GM12878 (cell line): ENCODE results near the gene CBLB. TPM values are rescaled to one million over a fixed set of nuclear protein-coding genes. Genes with fewer than 3 reads are reported as not detected.

ENCODE experiments used
- ATAC-seq: fragments of 200-7000 bp; cut with Tn5 transposase; 3 replicates; pipeline ENCODE4 v1.9.1; 2020; ENCODE audit warnings: mild to moderate bottlenecking, moderate library complexity
- BruUV-seq: library from RNA; stranded (reverse); fragments of 400-500 nt; replicated peaks from 2 replicates; lab custom pipeline; 2021; lab: Mats Ljungman, UMichigan
- CTCF ChIA-PET: fragments of 300-600 bp; sonication (Branson Sonifier 250); formaldehyde crosslinking; extraction: SDS; loops from one replicate; lab custom pipeline; 2021; ENCODE audit warnings: inconsistent platforms; lab: Yijun Ruan, JAX
- POLR2A ChIA-PET: fragments of 350-600 bp; formaldehyde crosslinking; extraction: SDS; loops from one replicate; lab custom pipeline; 2021; ENCODE audit warnings: inconsistent platforms; lab: Charles Lee
- RAD21 ChIA-PET: fragments of 300-600 bp; sonication (Branson Sonifier 250); formaldehyde crosslinking; loops from one replicate; lab custom pipeline; 2023; ENCODE audit warnings: antibody characterized with exemption; ENCODE audit not compliant: unreplicated experiment; lab: Charles Lee
- SMC1A ChIA-PET: fragments of 300-600 bp; sonication (Branson Sonifier 250); formaldehyde crosslinking; loops from one replicate; lab custom pipeline; 2023; ENCODE audit not compliant: unreplicated experiment, uncharacterized antibody; lab: Charles Lee
- DNase-seq: peaks from one replicate; pipeline ENCODE4 v3.0.0-alpha.2; 2011; ENCODE audit warnings: low read depth, low spot score
- FAIRE-seq: peaks from 3 replicates; lab custom pipeline; 2011; peaks lifted over from hg19 to GRCh38; lab: Jason Lieb, UNC
- H2AFZ ChIP-seq: 2 replicates; pipeline ENCODE4 v1.6.0; 2011; ENCODE audit warnings: low read depth, low read length, control low read depth; ENCODE audit not compliant: control insufficient read depth
- H3K27ac ChIP-seq: 2 replicates; pipeline ENCODE4 v1.5.1; 2011; ENCODE audit warnings: control low read depth; ENCODE audit not compliant: control insufficient read depth, insufficient read depth
- H3K27me3 ChIP-seq, 2 experiments: replicated peaks in 1 of 2; 2 replicates each; pipeline versions ENCODE4 v1.6.0 to v1.6.1; 2011; ENCODE audit warnings: low read length in 1 of 2; ENCODE audit not compliant: control insufficient read depth in 2 of 2, insufficient read depth in 2 of 2
- H3K36me3 ChIP-seq, 2 experiments: 2 replicates each; pipeline ENCODE4 v1.5.1; 2011; ENCODE audit warnings: low read length in 1 of 2; ENCODE audit not compliant: control insufficient read depth in 2 of 2, insufficient read depth in 2 of 2
- H3K4me1 ChIP-seq: 2 replicates; pipeline ENCODE4 v1.6.1; 2011; ENCODE audit warnings: mild to moderate bottlenecking, low read length, moderate library complexity, mixed read lengths; ENCODE audit not compliant: control insufficient read depth, insufficient read depth
- H3K4me2 ChIP-seq: 2 replicates; pipeline ENCODE4 v1.6.0; 2011; ENCODE audit warnings: control low read depth; ENCODE audit not compliant: control insufficient read depth, insufficient read depth
- H3K4me3 ChIP-seq: fragments of 200-600 bp; sonication (generic); 2 replicates; pipeline ENCODE4 v1.5.1; 2016
- H3K79me2 ChIP-seq: 2 replicates; pipeline ENCODE4 v1.6.0; 2011; ENCODE audit warnings: low read length; ENCODE audit not compliant: control insufficient read depth, insufficient read depth
- H3K9ac ChIP-seq: 2 replicates; pipeline ENCODE4 v1.8.0; 2011; ENCODE audit warnings: low read length, control low read depth, mixed read lengths; ENCODE audit not compliant: control insufficient read depth, insufficient read depth
- H3K9me3 ChIP-seq: replicated peaks from 3 replicates; pipeline ENCODE4 v1.5.1; 2011; ENCODE audit warnings: mild to moderate bottlenecking, low read length; ENCODE audit not compliant: control insufficient read depth, insufficient read depth
- H4K20me1 ChIP-seq: 2 replicates; pipeline ENCODE4 v1.6.0; 2011; ENCODE audit not compliant: control insufficient read depth, insufficient read depth
- ATF7 ChIP-seq: fragments of 450-650 bp; IDR thresholded peaks from 2 replicates; pipeline ENCODE4 v1.6.1; 2016; ENCODE audit warnings: low read depth, mild to moderate bottlenecking
- IRF5 ChIP-seq: fragments of 450-650 bp; IDR thresholded peaks from 2 replicates; pipeline ENCODE4 v1.6.1; 2017; ENCODE audit warnings: borderline replicate concordance
- JUND ChIP-seq: IDR thresholded peaks from 2 replicates; pipeline ENCODE4 v1.6.1; 2012; ENCODE audit warnings: low read depth, mild to moderate bottlenecking, low read length, improper control_type of control experiment, moderate library complexity
- NBN ChIP-seq: fragments of 450-650 bp; IDR thresholded peaks from 2 replicates; pipeline ENCODE4 v1.6.1; 2016
- NFXL1 ChIP-seq: fragments of 450-650 bp; IDR thresholded peaks from 2 replicates; pipeline ENCODE4 v1.6.1; 2017; ENCODE audit warnings: antibody characterized with exemption, mild to moderate bottlenecking, borderline replicate concordance
- RELA ChIP-seq: fragments of 450-650 bp; IDR thresholded peaks from 2 replicates; pipeline ENCODE4 v1.8.0; 2014; ENCODE audit warnings: borderline replicate concordance; ENCODE audit not compliant: partially characterized antibody
- RUNX3 ChIP-seq: IDR thresholded peaks from 2 replicates; pipeline ENCODE4 v1.6.1; 2012; ENCODE audit warnings: low read length, inconsistent platforms
- SMC3 ChIP-seq: IDR thresholded peaks from 2 replicates; pipeline ENCODE4 v1.6.1; 2011; ENCODE audit warnings: low read length, improper control_type of control experiment, borderline replicate concordance
- SP1 ChIP-seq: IDR thresholded peaks from one replicate; pipeline ENCODE4 v1.6.1; 2011; ENCODE audit warnings: low read depth, low read length
- TBL1XR1 ChIP-seq: IDR thresholded peaks from 2 replicates; pipeline ENCODE4 v1.6.1; 2012; ENCODE audit warnings: low read depth, low read length, improper control_type of control experiment
- ZNF217 ChIP-seq: fragments of 450-650 bp; IDR thresholded peaks from 2 replicates; pipeline ENCODE4 v1.6.1; 2017; ENCODE audit warnings: antibody characterized with exemption, mild to moderate bottlenecking
- ZNF622 ChIP-seq: fragments of 450-650 bp; IDR thresholded peaks from 2 replicates; pipeline ENCODE4 v1.6.1; 2017; ENCODE audit warnings: mild to moderate bottlenecking, inconsistent platforms
- WGBS: methylation state at CpG from one replicate; pipeline ENCODE4 v1.1.6; 2016; ENCODE audit warnings: low lambda C conversion rate; ENCODE audit not compliant: insufficient replicate concordance, insufficient coverage; ENCODE audit errors: missing lambda C conversion rate; 5-methylcytosine and 5-hydroxymethylcytosine counted together
- in situ Hi-C: fragments of 300-500 bp; cut with MboI; formaldehyde crosslinking; loops from 9 replicates; pipeline ENCODE4 v1.14.3; 2018; ENCODE audit warnings: mixed read lengths
- intact Hi-C: fragments of 100-400 bp; cut with micrococcal nuclease; formaldehyde crosslinking; loops from one replicate; pipeline ENCODE4 v1.14.2; 2022; ENCODE audit not compliant: unreplicated experiment
- polyA plus RNA-seq, 11 experiments: library from polyadenylated mRNA; depleted of rRNA in 4 of 11; unstranded in 6 of 11; stranded (reverse) in 5 of 11; fragments of >200 nt; fragmentation: Nextera tagmentation in 4 of 11; fragmentation: Illumina TruSeq in 1 of 11; extraction: Ambion mirVana in 4 of 11; extraction: Trizol in 1 of 11; gene quantifications; 1 replicate in 1 of 11; 2 replicates in 10 of 11; pipeline versions ENCODE4 v1.2.1 to v1.2.3, GENCODE V29; 2011 to 2016; ENCODE audit warnings: inconsistent platforms in 2 of 11, missing spikeins in 2 of 11, low read depth in 1 of 11
- total RNA-seq, 4 experiments: library from RNA; depleted of rRNA in 3 of 4; stranded (reverse); fragments of >200 nt in 3 of 4; fragmentation: Illumina TruSeq in 1 of 4; extraction: Trizol in 1 of 4; gene quantifications; 2 replicates each; pipeline versions ENCODE4 v1.2.1 to v1.2.3, GENCODE V29; 2013 to 2021
- TF ChIP-seq, protein P1 (sequence below): IDR thresholded peaks from 2 replicates; pipeline ENCODE4 v1.6.1; 2011; ENCODE audit warnings: borderline replicate concordance, low read depth, mild to moderate bottlenecking, moderate library complexity, low read length; ENCODE audit not compliant: insufficient read depth, poor library complexity, severe bottlenecking

The CBLB gene
- total and polyA plus RNA-seq, 10 of the 15 experiments (the other 5 are each of a cell fraction or from before 2014, with no cell fraction given): 17.2 to 107 (median 41.9) TPM

DNA sequence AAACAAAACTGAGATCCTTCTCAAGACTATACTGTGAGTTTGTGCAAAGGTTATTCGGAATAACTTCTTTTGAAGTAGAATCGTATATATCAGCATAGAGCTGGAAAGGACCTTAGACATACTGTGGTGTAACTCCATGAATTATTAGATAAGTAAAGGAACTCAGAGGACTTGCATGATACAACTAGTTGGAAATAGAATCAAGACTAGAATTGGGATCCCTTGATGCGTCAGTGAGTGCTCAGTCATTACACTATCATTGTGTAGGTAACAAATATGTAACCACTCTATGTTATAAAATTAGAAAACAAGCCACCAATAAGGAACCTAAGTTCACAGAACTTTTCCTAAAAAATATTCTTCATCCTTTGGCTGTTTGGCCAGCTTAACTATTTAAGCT, 61.1 kb downstream of the CBLB start:
- ATAC-seq (no peak), DNase-seq (no peak), FAIRE-seq (no peak)
- intact Hi-C loops: no loop called here
- H3K4me3 ChIP-seq: no peak overlapping the region
- H3K27me3 ChIP-seq: no peaks in the 10 kb centered on the region
- H2AFZ ChIP-seq: no peak overlapping the region
- H4K20me1 ChIP-seq: no peaks in the 10 kb centered on the region
- TF ChIP-seq SMC3 (no peak), ZNF622 (no peak), RUNX3 (no peak), IRF5 (no peak), JUND (no peak), SP1 (no peak), NFXL1 (no peak), TBL1XR1 (no peak), ATF7 (no peak), NBN (no peak), ZNF217 (no peak), RELA (no peak)
- TF ChIP-seq, protein P1, sequence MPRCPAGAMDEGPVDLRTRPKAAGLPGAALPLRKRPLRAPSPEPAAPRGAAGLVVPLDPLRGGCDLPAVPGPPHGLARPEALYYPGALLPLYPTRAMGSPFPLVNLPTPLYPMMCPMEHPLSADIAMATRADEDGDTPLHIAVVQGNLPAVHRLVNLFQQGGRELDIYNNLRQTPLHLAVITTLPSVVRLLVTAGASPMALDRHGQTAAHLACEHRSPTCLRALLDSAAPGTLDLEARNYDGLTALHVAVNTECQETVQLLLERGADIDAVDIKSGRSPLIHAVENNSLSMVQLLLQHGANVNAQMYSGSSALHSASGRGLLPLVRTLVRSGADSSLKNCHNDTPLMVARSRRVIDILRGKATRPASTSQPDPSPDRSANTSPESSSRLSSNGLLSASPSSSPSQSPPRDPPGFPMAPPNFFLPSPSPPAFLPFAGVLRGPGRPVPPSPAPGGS: no peak
- WGBS: 97% methylated on average over 3 of the region's 3 CpGs
- ChIA-PET POLR2A (interaction anchor here (1.7 kb wide), 1 partner anchor 9 kb away, joined by 3 read pairs; no protein-coding TSS in a partner anchor), SMC1A (interaction anchor here (1.2 to 15.5 kb wide), 6 partner anchors 15 to 431 kb away, joined by 3 to 154 read pairs (median 4); no protein-coding TSS in a partner anchor), RAD21 (interaction anchor here (1.0 to 2.2 kb wide), 6 partner anchors 9 to 119 kb away, joined by 3 to 10 read pairs (median 5); no protein-coding TSS in a partner anchor), CTCF (interaction anchor here (1.2 to 1.7 kb wide), 3 partner anchors 10 to 28 kb away, joined by 3 to 6 read pairs (median 5); no protein-coding TSS in a partner anchor)
- peaks cover 18% of the 10 kb centered on the region for H3K79me2 ChIP-seq
- peaks cover 2% of the 10 kb centered on the region; the same call in 2 of the 3 replicates for H3K9me3 ChIP-seq
- no TSS peak for BruUV-seq
- peaks cover 11% of the 10 kb centered on the region for H3K4me1 ChIP-seq
- no peak overlapping the region for H3K4me2 ChIP-seq
- no peaks in the 10 kb centered on the region; a peak in 1 of 4 replicates for H3K36me3 ChIP-seq
- in situ Hi-C loops: no loop called here
- H3K27ac ChIP-seq: no peak overlapping the region
- H3K9ac ChIP-seq: no peak overlapping the region
